H7 (cell line): Measurements from ENCODE around the gene FAM222A. TPM values are rescaled to one million over a fixed set of nuclear protein-coding genes. Genes with fewer than 3 reads are reported as not detected.
A peak's percentile ranks its signal among the peaks of the same experiment; 100 is the strongest.

Experiments used
- DNase-seq: peaks from one replicate; pipeline ENCODE4 v3.0.0; 2012
- H3K27me3 ChIP-seq: 2 replicates; pipeline ENCODE4 v1.6.0; 2011; ENCODE audit warnings: mild to moderate bottlenecking, low read length; ENCODE audit not compliant: control insufficient read depth, insufficient read depth
- H3K36me3 ChIP-seq: replicated peaks from 2 replicates; pipeline ENCODE4 v1.5.1; 2011; ENCODE audit warnings: low read length; ENCODE audit not compliant: control insufficient read depth, insufficient read depth
- H3K4me3 ChIP-seq: 2 replicates; pipeline ENCODE4 v1.5.1; 2011; ENCODE audit warnings: low read depth, mild to moderate bottlenecking, control low read depth, low read length, moderate library complexity; ENCODE audit not compliant: insufficient read depth
- total RNA-seq: library from RNA; depleted of rRNA; stranded (reverse); fragments of >200 nt; shearing (Covaris generic); gene quantifications from 2 replicates; pipeline ENCODE4 v1.2.3, GENCODE V29; 2014; rRNA removed

Gene FAM222A
- 2.5 and 3.7 TPM in 2 replicates for total RNA-seq

DNA sequence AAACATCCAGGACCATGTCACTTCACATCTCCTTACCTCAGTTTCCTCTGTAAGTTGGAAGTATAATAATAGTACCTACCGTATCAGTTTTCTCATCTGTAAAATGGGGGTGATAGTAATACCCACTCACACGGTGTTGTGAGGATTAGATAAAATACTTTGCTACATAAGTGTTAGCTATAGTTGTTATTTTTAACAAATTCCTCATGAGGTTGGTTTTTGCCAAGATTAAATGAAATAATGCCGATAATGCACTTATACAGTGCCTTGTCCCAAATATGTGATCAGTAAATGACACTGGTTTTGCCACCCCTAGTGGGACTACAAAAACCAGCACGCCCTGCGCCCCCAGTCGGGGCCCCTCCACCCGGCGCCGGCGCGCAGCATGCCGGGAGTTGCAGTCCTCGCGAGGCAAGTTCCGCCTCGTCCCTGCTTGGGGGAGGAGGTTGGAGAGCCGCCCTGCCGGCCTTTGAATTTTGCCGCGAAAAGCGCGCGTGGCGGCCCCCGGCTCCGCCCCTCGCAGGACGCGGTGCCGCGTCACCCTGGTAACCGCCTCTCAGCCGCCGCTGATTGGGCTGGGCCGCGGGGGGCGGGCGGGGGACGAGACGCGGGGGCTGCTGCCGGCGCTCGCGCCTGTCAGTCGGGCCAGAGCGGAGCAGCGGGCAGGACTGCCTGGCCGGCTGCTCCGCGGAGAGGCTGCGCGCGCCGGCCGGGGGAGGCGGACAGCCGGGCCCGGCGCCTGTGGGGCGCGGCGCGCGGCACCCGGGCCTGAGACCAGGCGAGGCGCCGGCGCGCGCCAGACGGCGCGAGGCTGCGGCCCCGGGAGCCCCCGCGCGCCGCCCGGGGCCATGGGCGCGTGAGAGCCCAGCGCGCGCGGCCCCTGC, at the start of gene FAM222A:
TSS of gene FAM222A (plus strand) at position 639 of the 884 bp plus-strand sequence. CDS start 30,322 bp downstream, outside the sequence.
- Histone ChIP-seq H3K36me3 (no peaks in the 10 kb centered on the region), H3K27me3 (peaks cover 33% of the 10 kb centered on the region), H3K4me3 (peak within 1 kb of the TSS; percentile 50)
- peak; percentile 99 for DNase-seq

DNA sequence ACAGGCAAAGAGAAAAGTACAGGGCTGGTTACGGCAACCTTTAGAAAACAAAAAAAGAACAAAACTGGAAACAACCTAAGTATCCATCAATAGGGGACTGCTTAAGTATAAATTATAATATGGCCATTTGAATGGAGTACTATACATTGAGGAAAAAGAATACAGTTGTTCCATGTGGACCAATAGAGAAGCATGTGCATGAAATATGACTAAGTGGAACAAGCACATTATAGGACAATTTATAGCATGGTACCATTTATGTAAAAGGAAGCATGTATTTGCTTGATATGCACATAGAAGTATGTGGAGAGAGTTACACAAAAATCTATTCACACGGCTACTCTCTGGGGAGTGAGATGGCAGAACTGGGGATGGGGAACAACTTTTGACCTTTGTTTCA, 49.2 kb upstream of the FAM222A start:
- H3K36me3 ChIP-seq, result no peaks in the 10 kb centered on the region
- H3K27me3 ChIP-seq, result no peaks in the 10 kb centered on the region
- no peak for DNase-seq
- H3K4me3 ChIP-seq, result no peak overlapping the region

DNA sequence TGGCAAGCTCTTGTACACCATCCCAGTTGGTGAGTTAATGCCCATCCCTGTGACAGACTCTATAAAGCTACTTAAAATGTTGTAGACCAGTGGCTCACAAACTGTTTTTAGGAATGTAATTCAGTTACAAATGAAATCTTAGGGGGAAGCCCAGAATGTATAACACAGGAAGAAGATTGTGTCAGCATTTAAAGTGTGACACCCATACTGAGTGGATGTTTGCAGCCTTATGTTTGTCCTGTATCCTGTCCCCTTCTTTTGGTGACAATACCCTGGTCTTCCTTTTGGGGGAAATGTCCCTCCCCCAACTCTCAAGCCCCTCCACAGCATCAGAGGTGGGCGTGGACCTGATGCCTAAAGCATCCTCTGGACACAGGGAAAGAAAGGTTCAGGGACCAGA, 47.6 kb upstream of the FAM222A start:
- no peak for DNase-seq
- H3K36me3 ChIP-seq, result no peaks in the 10 kb centered on the region
- no peaks in the 10 kb centered on the region for H3K27me3 ChIP-seq

DNA sequence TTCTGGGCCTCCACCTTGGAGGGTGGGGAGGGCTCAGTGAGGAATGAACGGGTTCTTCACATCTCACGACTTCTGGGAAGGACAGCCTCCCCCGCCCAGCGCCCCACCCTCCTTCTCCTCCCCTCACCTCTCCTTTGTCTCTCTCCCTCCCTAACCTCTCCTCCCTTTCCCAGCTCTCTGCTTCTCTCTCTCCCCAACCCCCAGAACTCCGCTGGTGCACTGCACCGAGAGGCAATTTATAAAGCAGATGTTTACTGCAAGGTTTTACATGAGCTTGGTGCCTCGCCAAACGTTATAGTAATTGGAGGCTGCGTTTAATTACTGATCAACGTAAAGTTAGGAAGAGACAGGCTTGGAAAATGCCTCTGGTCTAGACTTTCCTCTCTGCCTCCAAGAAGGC, 42.9 kb upstream of the FAM222A start:
- Histone ChIP-seq H3K4me3 (no peak overlapping the region), H3K36me3 (no peaks in the 10 kb centered on the region), H3K27me3 (no peaks in the 10 kb centered on the region)
- peak; percentile 54 for DNase-seq

More for the DNA sequence above, 47.6 kb upstream of the FAM222A start:
- H3K4me3 ChIP-seq, result no peak overlapping the region

DNA sequence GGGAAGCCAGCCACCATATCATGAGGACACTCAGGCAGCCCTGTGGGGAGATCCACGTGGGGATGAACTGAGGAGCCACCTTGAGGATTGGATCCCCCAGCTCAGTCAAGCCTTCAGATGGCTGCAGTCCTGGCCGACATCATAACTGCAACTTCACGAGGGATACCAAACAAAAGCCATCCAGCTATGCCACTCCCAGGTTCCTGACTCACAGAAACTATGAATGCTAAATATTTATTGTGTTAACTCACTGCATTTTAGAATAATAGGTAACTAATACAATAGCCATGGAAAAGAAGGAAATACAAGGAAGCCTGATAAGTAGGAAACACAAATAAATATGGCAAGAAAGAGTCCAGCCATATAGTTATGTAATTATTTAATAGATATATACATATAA, 42.1 kb upstream of the FAM222A start:
- H3K4me3 ChIP-seq, result no peak overlapping the region
- H3K36me3 ChIP-seq, result no peaks in the 10 kb centered on the region
- no peak for DNase-seq
- H3K27me3 ChIP-seq, result no peaks in the 10 kb centered on the region

DNA sequence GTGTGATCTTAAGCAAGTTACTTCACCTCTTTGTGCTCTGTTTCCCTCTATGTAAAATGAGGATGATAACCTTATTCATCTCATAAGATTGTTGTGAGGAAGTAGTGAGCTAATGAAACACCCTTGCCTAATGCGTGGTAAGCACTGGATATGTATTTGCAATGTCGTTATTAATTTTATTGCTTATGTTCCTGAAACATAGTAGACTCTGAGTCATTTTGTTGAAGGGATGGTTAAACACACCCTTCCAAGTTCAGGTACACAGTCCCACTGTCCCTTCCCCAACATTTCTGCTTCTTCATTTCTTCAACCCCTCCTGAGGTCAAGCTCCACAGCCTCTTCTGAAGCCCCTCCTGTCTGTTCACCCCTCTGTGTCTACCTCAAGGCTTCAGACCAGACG, 40.2 kb upstream of the FAM222A start:
- H3K27me3 ChIP-seq, result no peaks in the 10 kb centered on the region

DNA sequence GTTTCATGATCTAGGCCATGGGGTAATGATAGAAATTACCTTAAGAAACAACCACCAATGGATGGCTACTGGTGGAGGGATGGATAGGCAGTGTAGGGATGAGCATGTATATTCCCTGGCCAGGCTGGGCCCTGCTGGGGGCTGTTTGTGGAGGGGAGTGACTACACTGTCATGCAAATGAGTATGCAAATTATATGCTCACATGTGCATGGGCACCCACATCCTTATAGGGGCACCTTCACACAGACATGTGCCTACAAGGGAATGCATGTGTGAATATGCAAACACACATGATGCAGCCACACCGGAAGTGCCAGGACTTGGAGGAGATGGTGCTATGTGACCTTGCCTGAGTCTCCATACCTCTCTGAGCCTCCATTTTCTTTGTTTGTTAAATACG, 39.7 kb upstream of the FAM222A start:
- no peaks in the 10 kb centered on the region for H3K36me3 ChIP-seq
- no peak for DNase-seq
- H3K4me3 ChIP-seq, result no peak overlapping the region
- no peaks in the 10 kb centered on the region for H3K27me3 ChIP-seq

More for the DNA sequence above, 40.2 kb upstream of the FAM222A start:
- H3K4me3 ChIP-seq, result no peak overlapping the region
- no peaks in the 10 kb centered on the region for H3K36me3 ChIP-seq
- DNase-seq, result no peak

DNA sequence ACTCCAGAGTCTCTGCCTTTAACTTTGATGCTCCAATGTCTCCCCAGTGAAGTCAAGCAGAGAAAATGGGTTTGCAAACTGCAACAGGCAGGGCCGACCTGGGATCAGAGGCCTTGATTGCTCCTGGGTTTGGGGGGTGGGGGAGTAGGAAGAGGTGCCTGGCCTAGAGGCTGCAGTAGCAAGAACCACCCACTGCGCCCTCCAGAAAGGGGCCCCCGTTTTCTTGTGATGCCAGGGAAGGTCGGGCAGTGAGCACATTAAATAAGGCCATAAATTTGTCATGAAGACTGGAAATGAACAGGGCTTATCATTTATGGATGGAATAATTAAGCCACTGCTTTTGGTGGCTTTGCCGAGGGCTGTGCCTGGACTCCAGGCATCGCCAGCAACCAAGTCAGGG, 38.2 kb upstream of the FAM222A start:
- Histone ChIP-seq H3K36me3 (no peaks in the 10 kb centered on the region), H3K4me3 (no peak overlapping the region), H3K27me3 (no peaks in the 10 kb centered on the region)
- no peak for DNase-seq

DNA sequence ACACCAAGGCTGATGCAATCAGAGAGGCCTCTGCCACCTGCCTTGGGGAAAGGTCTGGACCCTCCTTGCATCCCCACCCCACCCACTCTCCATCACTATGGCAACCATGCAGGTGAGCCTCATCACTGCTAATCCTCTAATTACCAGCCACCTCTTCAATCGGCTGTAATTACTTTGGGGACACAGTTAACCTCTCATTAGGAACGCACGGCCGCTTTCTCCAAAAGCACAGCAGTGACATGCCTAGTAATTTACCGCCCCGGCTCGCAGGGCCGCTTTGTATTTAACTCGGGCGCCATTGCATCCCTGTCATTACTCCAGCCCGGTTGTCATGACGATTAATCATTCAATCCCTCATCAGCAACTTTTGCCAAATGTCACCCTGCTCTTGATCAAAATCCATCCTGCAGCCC, 36.3 kb upstream of the FAM222A start:
- DNase-seq, result no peak
- no peak overlapping the region for H3K4me3 ChIP-seq
- no peaks in the 10 kb centered on the region for H3K27me3 ChIP-seq
- H3K36me3 ChIP-seq, result no peaks in the 10 kb centered on the region

DNA sequence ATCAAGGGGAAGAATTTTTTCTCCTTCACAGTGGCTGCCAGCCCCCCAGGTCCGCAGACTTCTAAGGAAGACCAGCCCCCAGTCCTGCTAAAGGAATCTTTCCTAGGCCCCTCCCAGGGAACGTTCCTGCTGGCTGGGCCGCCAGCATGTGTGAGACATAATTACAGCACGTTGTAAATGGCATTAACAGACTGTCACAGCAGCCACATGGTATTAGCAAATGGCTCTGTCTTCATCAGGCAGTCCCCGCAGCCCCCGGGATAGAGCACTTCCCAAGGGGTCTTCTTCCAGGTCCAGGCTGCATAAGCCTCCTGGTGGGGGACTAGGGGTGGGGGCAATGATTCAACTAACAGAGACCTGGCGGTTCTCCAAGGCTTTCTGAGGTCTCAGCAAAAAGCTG, 34.9 kb upstream of the FAM222A start:
- H3K27me3 ChIP-seq, result no peaks in the 10 kb centered on the region; the same call in 1 of the 2 replicates
- DNase-seq, result no peak
- H3K4me3 ChIP-seq, result no peak overlapping the region
- no peaks in the 10 kb centered on the region for H3K36me3 ChIP-seq

DNA sequence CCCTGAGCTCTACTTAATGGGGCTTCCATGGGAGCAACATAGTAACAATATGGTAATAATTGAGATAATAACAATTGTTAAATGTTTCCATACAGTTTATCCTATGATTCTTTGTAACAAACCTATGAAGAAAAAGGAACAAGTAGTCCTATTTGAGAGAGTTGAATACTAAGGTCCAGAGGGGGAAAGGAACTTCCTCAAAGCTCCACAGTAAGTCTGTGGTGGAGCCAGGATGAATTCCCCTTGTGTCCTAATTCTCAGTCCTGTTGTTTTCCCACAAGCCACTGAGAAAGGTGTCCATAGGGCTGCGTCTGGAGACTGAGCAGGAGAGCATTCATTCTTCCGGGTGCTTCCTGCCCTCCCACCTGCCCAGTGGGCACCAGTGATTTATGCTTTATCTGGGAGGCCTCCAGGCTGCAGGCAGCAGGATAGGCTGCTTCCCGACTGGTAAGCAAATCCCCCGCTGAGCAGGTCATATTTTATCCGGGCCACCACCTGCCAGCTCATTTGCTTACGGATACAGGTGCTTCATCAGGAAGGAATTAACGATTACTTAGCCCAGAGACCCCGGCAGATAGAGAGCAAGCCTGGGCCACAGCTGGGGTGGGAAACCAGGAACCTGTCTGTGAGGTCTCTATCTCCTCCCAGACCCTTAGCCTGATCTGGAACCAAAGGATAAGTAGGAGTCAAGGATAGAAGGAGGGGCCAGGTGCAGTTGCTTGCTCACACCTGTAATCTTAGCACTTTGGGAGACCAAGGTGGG, 33.9 kb upstream of the FAM222A start:
- Histone ChIP-seq H3K36me3 (no peaks in the 10 kb centered on the region), H3K27me3 (no peaks in the 10 kb centered on the region; the same call in 1 of the 2 replicates)
- no peak for DNase-seq

DNA sequence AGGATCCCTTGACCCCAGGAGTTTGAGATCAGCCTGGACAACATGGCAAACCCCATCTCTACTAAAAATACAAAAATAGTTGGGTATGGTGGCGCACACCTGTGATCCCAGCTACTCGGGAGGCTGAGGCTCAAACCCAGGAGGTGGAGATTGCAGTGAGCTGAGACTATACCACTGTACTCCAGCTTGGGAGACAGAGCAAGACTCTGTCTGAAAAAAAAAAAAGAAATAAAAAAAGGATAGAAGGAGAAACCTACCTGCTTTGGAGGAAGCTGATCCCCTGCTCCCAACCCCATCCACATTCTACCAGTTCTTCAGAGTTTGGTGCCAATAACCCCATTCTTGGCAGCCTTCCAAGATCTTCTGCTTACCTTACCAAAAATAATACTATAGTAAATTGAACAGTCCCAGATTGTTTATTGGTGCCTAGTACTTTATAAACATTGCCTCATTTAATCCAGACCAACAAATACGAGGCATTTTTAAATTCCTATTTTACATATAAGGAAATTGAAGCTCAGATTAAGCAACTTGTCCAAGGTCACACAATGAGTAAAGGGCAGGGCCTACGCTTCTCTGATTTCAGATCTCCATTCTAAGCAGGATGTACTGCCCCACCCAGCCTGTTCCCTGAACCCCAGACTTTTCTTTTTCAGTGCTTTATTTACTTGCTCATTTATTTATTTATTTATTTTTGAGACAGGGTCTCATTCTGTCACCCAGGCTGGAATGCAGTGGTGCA, 33.2 kb upstream of the FAM222A start:
- Histone ChIP-seq H3K27me3 (no peaks in the 10 kb centered on the region; the same call in 1 of the 2 replicates), H3K4me3 (no peak overlapping the region), H3K36me3 (no peaks in the 10 kb centered on the region)
- no peak for DNase-seq

More for the DNA sequence above, 33.9 kb upstream of the FAM222A start:
- H3K4me3 ChIP-seq, result no peak overlapping the region

DNA sequence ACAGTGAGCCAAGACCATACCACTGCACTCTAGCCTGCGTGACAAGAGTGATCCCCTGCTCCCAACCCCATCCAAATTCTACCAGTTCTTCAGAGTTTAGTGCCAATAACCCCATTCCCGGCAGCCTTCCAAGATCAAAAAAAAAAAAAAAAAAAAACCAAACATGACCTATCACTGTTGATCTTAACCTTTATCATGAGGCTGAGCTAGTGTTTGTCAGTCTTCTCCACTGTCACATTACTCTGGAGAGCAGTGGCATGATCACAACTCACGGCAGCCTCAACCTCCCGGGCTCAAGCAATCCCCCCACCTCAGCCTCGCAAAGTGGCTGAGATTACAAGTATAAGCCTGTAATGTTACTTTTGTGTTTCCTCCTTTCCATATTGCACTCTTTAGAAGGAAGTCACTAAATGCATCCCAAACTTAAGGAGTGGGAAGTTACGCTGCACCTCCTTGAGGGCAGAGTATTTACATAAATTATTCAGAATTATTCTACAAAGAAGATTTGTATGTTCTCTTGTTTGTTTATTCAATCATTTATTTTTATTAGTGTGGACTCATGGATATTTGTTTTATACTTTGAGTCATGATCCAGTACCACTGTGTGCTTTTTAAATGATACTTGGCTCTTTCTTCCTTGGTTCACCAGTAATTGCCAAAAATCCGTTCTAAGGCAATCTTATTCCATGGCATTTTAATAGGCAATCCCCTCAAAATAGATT, 31.5 kb upstream of the FAM222A start:
- DNase-seq, result no peak
- Histone ChIP-seq H3K27me3 (no peaks in the 10 kb centered on the region; the same call in 1 of the 2 replicates), H3K4me3 (no peak overlapping the region), H3K36me3 (no peaks in the 10 kb centered on the region)

DNA sequence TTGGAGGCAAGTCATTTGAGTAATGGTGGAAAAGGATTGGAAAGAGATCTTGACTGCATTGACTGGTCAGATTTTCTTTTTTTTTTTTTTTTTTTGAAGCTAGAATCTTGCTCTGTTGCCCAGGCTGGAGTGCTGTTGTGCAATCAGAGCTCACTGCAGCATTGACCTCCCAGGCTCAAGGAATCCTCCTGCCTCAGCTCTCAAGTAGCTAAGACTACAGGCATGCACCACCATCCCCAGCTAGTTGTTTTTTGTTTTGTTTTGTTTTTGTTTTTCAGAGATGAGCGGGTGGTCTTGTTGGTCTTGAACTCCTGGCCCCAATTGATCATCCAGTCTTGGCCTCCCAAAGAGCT, 30.9 kb upstream of the FAM222A start:
- no peak for DNase-seq
- Histone ChIP-seq H3K36me3 (no peaks in the 10 kb centered on the region), H3K27me3 (no peaks in the 10 kb centered on the region; the same call in 1 of the 2 replicates), H3K4me3 (no peak overlapping the region)
